Right forelimb (tissue), 1 donor: Measurements from ENCODE around the gene HMCN2.
A peak's percentile ranks its signal among the peaks of the same experiment; 100 is the strongest.
"Not testable (repeated sequence)": the region's sequence is repeated elsewhere in the genome, so short reads cannot be mapped to it uniquely, and the experiment has no call there.

Experiments used
- DNase-seq: peaks from one replicate; pipeline ENCODE4 v3.0.0-alpha.2; 2018

Gene HMCN2

GRCh38 chr9:130421802-130422276 lies 156.3 kb downstream of the HMCN2 start:
- peak; percentile 57 for DNase-seq

GRCh38 chr9:130422546-130422945 lies 157.0 kb downstream of the HMCN2 start:
- DNase-seq = no peak

GRCh38 chr9:130423272-130423671 lies 157.7 kb downstream of the HMCN2 start:
- DNase-seq = no peak

GRCh38 chr9:130424595-130425454 lies 159.3 kb downstream of the HMCN2 start:
- DNase-seq = no peak

GRCh38 chr9:130425741-130426466 lies 160.3 kb downstream of the HMCN2 start:
- no peak for DNase-seq

GRCh38 chr9:130426467-130426773 lies 160.9 kb downstream of the HMCN2 start:
- no peak for DNase-seq

DNA sequence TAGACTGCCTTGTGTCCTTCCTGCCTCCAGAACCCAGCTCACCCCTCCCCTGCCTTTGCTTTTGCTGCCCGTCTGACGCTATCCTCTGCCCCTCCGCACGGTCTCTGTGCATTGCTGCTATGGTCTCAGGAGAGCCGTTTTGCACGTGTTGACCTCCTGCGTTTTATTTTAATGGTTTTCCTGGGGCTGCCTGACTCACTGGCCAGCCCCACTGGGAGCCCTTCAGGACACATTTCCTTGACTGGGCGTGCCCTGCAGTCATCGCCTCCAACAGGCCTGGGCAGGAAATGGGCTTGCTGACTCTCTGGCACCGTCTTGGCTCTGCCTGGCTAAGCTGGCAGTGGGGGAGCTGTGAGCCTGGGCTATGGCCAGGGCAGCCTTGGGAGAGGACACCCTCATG lies 161.3 kb downstream of the HMCN2 start:
- no peak for DNase-seq

DNA sequence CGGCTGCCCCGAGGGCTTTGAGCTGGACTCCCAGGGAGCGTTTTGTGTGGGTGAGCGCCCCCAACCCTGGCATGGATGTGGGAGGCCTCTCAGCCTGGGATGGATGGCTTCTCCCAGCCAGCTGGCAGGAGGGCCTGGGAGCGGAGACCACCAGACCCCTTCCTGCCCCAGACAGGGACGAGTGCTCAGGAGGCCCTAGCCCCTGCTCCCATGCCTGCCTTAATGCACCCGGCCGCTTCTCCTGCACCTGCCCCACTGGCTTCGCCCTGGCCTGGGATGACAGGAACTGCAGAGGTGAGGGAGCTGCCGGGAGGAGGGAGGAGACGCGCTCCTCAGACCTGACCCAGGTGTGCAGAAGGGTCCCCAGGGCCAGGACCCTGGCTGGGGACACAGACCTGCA lies 161.8 kb downstream of the HMCN2 start:
- no peak for DNase-seq

- DNase-seq = no peak
These were observed 162.6 kb downstream of the HMCN2 start for GRCh38 chr9:130428086-130428665.

- DNase-seq = no peak
These were observed 163.8 kb downstream of the HMCN2 start for GRCh38 chr9:130429381-130429780.

DNA sequence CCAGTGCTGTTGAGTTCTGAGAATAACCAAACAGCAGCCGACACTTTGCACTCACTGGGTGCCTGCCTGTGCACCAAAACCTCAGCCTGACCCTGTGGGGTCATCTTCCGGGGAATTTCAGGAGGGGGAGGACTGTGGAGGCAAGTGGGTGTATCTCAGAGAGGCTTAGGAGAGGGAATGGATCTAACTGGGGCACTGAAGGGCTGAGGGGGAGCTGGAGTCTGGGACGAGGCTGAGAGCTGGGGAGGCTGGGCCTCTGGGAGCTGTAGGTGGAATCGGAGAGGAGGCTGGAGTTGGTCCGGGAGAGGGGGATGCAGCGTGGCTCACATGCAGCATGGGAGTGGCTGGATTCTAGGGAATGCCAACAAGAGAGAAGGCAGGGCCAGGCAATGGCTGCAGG lies 164.3 kb downstream of the HMCN2 start:
- no peak for DNase-seq

DNA sequence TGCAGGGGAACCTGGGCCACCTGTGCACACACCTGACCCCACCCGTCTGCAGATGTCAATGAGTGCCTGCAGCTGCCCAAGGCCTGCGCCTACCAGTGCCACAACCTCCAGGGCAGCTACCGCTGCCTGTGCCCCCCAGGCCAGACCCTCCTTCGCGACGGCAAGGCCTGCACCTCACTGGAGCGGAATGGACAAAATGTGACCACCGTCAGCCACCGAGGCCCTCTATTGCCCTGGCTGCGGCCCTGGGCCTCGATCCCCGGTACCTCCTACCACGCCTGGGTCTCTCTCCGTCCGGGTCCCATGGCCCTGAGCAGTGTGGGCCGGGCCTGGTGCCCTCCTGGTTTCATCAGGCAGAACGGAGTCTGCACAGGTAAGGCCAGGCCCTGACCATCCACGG lies 164.7 kb downstream of the HMCN2 start:
- DNase-seq = no peak

GRCh38 chr9:130430734-130431535 lies 165.4 kb downstream of the HMCN2 start:
- DNase-seq = no peak

DNA sequence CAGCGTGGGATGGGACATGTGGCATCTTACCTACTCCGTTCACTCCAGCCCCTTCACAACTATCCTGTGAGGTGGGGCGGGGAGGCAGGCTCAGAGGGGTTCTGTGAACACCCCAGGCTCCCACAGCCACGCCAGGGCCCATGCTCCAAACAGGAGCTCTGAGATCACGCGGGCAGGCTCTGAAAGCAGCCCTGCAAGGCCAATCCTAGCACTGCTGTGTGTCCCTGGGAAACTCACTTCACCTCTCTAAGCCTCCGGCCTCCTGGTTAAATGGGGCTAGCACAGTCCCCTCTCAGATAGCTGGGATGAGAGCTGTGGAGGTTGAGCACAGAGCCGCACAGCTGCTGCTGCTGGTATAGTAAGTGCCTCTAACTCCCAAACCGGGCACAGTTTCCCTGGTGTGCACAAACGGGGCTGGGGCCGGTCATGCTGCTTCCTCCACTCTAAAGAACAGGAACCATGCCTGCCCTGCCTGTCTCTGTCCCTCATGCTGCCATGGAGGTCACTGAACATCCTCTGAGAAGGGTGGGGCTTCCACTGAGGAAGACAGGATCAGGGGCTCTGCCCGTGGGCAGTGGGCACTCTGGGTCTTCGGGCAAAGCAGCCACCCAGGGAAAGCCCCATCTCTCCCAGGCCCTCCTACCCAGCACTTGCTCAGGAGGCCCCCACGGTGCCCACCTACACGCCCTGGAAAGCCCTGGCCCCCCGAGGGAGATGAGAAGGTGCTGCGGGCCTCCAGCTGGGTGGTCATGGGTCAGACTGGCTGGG lies 166.2 kb downstream of the HMCN2 start:
- DNase-seq = no peak

- no peak for DNase-seq
These were observed 166.8 kb downstream of the HMCN2 start for GRCh38 chr9:130432362-130432761.

DNA sequence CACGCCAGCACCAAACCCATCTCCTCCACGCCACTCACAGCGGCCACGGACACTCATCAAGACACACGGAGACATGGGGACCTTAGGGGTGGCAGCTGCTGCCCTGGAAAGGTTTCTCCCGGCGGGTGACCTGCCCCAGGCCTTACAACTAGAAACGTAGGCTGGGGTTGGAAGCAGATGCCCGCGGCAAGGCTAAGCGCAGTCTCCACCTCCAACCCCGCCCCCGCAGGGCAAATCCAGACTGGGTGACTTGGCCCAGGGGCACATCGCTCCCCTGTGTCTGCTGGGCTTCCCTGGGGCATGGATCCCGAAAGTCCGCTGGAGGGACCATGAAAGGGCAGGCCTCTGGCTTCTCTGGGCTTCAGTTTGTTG lies 167.2 kb downstream of the HMCN2 start:
- DNase-seq = no peak

DNA sequence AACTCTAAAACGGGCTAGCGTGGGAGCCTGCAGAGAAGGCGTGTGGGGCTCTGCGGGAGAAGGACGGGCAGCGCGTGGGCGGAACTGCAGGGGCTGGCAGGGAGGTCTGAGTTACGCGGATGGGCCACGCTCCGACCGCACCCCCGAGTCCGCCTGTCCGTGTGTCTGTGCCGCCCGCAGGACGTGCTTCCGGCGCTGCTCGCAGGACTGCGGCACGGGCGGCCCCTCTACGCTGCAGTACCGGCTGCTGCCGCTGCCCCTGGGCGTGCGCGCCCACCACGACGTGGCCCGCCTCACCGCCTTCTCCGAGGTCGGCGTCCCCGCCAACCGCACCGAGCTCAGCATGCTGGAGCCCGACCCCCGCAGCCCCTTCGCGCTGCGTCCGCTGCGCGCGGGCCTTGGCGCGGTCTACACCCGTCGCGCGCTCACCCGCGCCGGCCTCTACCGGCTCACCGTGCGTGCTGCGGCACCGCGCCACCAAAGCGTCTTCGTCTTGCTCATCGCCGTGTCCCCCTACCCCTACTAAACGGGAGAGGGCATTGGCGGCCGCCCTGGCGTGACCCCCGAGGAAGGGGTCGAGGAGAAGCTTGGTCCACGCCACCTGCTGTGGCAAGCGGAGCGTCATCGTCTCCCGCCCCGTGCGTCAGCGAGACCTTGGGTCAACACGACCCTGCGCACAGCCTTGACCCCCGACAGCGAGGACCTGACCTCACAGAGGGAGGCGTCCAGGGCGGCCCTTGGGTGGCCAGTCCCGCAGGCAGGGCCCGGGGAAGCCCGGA lies 167.8 kb downstream of the HMCN2 start:
- peak; percentile 73 for DNase-seq

DNA sequence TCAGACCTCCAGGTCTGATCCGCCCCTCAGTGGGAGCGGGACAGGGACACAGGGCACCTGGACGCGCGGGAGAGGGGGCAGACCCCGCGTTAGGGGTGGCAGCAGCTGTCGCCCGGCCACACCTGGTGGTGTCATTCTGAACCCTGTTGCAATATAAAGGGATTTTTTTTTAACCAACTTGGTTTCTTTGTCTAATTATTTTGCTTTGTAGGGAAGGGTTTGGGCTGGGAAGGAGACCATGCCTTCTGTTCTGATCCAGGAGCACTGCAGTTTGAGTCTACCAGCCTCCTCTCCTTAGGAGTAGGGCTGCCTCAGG lies 168.3 kb downstream of the HMCN2 start:
- DNase-seq = no peak

- DNase-seq = not testable (repeated sequence)
These were observed 169.1 kb downstream of the HMCN2 start for GRCh38 chr9:130434656-130435055.

DNA sequence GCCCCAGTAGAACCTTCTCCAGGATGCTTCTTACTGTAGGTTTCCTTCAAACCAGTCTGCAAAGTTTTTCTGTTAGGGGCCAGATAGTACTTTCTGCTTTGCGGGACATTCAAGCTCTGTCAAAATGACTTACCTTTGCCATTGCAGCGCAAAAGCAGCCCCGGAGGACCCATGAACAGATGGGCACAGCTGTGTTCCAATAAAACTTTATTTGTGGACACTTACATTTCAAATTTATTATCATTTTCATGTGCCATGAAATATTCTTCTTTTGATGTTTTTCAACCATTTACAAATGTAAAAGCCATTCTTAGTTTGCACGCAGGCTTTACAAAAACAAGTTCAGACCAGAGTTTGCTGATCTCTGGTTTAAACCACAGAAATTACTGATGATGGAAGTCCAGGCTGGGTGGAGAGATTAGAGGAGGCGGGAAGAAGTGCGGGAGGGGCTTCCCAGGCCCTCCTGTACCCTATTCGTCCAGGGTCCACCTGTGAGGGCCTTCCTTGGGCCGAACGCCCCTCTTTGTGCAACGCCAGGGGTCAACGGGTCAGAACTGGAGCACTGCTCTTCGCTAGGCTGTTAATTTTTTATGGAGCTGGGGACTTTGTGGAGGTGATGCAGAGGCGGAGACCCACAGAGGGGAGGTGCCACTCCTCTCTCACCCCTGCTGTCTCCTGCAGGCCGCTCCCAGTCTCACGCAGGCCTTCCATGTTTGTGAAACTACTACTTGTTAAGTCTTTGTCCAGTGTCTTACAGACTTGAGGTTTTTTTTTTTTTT lies 171.6 kb downstream of the HMCN2 start:
- DNase-seq = no peak
